NCI-H446 (cell line): ENCODE measurements around the gene SMIM38.
"Not testable (repeated sequence)": the region's sequence is repeated elsewhere in the genome, so short reads cannot be mapped to it uniquely, and the experiment has no call there.

Source experiments
- DNase-seq, 2 experiments: peaks; one replicate each; lab custom pipeline; 2025; lab: John Stamatoyannopoulos, UW

Gene SMIM38

DNA sequence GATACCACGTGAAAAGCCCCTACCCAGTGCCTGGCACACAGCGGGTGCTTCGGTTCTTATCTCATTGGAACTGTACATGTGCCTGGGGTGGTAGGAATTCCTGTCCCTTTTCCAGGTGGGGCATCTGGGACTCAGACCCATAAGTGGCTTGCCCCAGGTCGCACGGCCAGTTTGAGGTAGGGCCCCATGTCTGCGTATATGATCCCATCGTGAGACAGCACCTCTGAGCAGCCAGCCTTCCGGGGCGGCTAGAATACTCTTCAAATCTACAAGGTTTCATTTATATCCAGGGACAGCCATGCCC, 33.5 kb upstream of the SMIM38 start:
- DNase-seq, result no peak

DNA sequence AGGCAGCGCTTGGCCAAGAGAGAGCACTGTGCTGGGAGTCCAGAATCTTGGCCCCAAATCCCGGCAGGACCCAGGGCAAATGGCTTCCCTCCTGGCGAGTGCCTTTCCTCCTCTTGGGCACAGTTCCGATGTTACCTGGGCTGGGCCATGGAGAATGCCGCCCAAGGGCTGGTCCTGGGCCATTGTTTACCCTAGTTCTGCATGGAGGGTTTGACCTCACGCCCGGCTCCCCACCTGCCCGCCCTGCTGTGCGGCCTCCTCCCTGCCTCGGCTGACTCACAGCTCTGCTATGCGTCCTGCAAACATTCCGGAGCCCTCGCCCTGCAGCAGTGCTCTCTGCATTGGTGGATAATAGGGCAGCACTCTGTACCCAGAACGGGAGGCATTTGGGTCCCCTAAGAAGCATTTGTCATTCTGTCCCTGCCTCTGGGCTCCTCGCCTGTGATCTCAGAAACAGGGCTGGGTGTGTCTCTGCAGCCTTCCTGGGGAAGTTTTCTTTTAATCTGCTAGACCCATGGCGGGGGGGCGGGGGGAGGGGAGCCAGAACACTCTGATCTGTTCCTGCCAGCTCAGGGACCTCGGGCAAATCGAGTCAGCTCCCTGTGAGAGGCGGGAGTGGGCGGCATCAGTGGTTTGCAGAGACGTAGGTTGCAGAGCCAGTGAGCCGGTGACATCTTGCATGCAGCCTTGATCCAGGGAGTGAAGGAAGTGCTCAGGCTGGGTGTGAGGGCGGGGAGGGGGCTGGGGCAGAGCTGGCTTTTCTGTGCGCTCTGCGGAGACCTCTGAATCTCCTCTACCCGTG, 32.9 kb upstream of the SMIM38 start:
- no peak for DNase-seq

DNA sequence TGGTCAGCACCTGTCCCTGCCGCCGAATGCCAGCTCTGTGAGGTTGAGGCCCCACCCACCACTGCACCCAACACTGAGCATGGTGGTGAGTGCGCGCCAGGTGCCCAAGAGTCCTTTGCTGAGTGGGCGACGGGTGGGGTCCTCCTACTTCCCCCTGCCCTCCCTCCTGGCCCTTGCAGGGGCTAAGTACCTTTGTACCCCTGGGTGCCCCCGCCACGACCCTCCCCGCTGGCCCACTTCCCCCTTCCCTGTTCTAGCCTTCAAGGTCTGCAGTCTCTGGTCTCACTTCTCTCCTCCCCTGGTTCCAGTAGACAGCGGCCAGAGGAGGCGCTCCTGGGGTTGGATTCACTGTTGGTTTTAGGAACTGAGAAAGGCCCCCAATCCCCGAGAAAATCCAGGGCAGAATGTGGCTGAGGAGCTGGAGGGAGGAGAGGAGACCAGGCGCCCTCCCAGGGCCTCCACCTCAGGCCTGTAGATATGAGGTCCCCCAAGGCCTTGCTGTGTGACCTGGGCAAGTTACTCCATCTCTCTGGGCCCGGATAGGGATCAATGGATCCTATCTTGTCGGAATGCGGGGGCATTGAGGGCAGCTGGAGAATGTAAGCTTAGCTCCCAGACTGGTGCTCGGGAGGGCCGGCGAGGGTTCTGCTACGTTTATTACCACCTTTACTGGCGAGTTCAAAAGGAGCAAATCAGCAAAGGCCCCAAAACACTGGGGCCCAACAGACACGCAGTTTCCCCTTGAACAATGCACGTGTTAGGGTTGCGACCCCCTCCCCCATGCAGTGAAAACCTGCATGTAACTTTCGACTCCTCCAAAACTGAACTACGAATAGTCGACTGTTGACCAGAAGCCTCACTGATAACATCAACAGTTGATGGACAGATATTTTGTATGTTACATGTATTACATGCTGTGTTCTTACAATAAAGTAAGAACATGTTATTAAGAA, 31.9 kb upstream of the SMIM38 start:
- no peak for DNase-seq

DNA sequence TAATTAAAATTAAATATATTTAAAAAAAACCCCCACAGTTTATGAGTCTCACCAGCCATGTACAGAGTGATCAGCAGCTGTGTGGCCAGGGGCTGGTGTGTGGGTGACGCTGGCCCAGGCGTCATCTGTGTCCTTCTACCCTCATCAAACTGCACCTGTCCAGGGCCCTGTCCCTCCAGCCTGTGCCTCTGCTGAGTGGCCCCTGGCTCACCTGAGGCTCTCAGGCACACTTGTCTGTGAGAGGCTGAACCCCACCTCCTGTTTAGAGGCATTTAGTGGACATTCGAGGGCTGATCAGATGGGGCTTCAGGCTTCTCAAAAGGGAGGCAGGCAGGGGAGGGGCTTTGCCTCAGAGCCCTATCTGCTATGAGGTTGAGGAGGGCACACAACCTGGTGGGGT, 29.9 kb upstream of the SMIM38 start:
- no peak for DNase-seq

DNA sequence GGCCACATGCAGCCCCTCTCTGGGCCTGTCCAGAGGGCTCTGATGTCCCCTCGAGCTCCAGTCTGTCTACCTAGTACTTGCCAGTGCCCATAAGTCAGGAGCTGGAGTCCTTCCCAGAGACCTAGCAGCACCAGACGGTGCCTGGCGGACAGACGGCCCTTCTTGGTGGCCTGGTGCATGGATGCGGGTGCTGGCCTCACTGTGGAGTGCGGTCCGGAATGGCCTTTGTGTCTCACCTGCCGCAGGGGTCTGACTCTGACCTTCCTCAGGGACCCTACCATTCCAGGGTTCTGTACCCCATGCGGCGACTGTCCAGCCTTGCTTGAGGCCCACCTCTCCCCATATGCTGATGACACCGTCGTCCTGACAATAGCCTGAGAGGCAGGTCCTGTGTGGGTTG, 29.4 kb upstream of the SMIM38 start:
- DNase-seq, result no peak

DNA sequence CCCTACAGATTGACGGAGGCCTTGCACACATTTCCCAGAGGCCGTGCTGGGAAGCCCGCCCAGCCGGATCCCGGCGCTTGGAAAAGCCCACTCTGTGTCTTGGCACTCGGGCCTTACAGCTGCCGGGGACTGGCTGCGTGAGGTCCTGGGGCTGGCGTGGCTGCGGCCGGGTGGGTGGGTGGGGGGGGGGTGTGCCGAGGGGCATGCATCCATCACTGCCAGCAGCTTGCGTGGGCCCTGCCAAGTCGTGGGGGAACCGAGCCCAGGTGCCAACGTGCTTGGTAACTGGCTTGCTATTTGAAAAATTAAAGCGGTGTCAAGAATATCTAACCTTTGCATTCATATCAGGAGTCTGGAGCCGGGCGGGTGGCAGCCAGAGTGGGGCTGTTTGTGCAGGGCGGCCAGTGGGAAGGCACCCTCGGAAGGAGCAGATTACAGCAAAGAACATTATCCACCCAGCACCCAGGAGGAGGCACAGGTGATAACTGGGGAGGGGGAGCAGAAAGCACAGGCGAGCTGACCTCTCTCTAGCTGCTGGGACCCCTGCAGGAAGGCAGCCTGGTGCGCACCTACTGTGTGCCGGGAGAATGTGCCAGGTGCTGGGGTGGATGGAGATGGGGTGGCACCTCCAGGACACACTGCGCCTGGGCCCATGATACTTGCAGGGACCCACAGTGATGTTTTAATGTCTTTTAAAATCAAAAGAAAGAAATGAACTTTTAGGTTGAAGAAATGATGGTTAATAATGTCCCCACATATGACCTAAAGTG, 28.5 kb upstream of the SMIM38 start:
- peak in 1 of 2 experiments; percentile 14 for DNase-seq

DNA sequence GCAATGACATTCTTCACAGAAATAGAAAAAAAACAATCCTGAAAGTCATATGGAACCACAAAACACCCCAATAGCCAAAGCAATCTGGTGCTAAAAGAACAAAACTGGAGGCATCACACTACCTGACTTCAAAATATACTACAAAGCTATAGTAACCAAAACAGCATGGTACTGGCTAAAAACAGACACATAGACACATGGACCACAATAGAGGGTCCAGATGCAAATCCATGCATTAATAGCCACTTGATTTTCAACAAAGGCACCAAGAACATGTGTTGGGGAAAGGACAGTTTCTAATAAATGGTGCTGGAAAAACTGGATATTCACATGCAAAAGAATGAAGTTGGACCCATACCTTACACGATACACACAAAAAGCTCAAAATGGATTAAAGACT, 27.9 kb upstream of the SMIM38 start:
- no peak for DNase-seq

DNA sequence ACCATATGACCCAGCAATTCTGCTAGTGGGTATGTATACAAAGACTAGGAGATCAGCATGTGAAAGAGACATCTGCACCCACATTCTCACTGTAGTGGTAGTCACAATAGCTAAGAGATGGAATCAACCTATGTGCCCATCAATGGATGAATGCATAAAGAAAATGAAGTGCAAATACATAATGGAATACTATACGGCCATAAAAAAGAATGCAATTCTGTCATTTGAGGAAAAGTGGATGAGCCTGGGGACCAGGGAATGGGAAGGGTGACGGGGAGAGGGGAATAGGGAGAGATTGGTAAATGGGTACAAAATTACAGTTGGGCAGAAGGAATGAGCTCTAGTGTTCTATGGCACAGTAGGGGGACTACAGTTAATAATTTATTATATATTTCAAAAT, 26.7 kb upstream of the SMIM38 start:
- DNase-seq, result no peak

DNA sequence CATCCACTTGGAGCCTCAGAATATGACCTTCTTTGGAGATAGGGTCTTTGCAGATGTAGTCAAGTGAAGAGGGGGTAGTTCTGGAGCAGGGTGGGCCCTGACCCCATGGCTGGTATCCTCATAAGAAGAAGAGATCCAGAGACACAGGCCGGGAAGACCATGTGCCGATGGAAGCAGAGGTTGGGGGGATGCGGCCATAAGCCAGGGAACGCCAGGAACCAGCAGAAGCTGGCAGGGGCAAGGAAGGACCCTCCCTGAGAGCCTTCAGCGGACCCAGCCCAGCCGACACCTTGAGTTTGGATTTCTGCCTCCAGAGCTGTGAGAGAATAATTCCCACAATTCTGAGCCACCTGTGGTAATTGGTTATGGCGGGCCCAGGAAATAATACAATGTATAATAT, 26.1 kb upstream of the SMIM38 start:
- DNase-seq, result no peak

DNA sequence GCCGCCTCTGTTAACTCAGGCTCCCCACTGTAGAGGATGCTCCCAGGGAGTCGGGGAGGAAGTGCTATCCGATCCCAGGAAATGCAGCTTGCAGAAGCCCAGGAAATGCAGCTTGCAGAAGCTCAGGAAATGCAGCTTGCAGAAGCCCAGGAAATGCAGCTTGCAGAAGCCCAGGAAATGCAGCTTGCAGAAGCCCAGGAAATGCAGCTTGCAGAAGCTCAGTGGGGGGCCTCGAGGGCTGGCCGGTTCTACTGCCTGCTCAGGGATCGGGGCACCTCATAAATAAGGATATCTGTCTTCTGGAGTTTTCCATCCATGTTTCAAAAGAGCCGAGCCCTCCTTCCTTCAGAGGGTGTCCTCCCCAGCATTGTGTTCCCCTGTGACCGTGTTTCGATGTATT, 25.1 kb upstream of the SMIM38 start:
- DNase-seq, result no peak

DNA sequence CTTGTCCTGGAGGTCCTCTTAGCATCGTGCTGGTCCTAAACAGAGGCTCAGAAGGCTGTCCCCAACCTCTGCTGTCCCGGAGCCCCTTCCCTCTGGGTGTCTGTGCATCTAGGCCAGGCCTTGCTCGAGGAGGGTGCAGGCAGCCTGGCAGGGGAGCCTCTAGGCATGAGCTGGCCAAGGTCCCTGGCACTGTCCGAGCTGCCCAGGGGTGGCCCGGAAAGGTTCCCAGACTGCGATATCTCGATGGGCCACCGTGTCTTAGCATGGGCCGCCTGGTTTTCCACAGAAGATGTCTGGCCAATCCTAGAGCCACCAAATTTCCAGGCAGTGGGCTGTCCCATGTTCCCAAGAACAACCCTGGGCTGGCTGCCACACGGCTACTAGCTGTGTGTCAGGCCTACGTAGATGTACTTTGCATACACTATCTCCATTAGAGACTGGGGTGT, 24.6 kb upstream of the SMIM38 start:
- DNase-seq, result no peak

DNA sequence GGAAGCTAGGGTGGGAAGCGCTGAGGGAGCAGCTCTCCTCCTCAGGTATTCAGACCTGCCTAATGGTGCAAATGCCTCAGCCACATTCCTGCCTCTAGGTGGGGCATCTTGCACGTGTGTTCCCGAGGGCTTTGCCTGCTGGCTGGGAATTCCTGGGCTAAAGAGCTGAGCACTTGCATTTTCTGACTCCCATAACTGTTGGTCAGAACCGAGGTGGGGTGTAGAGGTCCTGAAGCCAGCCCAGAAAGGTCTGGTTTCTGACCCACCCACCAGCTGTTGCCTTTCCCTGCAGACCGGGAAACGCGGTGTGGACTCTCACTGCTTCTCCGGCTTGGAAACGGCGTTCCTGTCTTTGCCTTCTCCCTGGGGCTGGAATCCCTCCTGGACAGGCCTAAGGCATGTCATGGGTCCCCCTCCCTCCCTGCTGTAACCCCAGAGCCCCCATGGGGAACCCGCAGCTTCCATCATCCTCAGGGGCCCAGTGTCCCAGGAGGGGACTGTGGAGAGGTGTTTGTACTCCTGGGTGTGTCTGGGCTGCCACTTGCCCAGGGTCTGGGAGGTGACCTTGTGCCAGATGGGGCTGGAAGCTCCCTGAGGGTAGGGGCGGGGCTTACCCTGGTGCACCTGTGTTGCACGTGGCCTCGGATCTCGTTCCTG, 24.0 kb upstream of the SMIM38 start:
- peak in 1 of 2 experiments; percentile 4 for DNase-seq

DNA sequence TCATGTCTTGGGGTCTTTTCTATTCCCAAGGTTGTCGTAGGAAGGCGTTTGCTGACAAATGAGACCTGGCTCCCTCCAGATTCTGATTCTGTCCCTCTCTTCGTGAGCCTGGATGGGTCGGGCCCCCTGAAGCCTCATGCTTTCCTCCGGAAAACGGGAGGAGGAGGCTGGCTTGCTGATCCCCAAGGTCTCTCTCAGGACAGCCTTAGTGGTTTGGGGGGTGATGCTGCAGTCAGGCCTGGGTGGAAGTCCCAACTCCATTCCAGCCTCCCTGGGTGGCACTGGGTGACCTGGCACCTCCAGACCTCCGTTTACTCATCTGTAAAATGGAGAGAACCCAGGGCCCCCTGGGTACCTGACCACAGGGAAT, 23.4 kb upstream of the SMIM38 start:
- no peak for DNase-seq

DNA sequence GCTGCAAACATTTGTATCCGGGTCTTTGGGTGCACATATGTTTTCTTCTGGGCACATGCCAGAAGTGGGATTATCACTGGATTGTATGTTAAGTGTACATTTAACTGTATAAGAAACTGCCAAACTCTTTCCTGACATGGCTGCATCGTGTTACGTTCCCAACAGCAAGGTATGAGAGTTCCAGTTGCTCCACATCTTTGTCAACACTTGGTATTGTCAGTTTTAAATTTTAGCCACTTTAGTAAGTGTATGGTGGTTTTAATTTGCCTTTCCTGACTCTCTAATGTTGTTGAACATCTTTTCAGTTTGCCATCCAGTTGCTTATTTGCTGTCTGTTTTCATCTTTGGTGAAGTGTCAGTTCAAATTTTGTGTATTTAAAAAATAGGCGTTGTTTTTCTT, 22.5 kb upstream of the SMIM38 start:
- DNase-seq, result no peak

DNA sequence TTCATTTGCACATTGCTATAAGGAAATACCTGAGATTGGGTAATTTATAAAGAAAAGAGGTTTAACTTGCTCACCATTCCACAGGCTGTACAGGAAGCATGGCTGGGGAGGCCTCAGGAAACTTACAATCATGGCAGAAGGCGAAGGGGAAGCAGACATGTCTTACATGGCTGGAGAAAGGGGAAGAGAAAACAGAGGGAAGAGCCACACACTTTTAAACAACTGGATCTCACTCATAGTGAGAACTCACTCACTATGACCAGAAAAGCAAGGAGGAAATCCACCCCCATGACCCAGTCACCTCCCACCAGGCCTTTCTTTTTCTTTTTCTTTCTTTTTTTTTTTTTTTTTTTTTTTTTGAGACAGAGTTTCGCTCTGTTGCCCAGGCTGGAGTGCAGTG, 21.6 kb upstream of the SMIM38 start:
- not testable (repeated sequence) for DNase-seq

DNA sequence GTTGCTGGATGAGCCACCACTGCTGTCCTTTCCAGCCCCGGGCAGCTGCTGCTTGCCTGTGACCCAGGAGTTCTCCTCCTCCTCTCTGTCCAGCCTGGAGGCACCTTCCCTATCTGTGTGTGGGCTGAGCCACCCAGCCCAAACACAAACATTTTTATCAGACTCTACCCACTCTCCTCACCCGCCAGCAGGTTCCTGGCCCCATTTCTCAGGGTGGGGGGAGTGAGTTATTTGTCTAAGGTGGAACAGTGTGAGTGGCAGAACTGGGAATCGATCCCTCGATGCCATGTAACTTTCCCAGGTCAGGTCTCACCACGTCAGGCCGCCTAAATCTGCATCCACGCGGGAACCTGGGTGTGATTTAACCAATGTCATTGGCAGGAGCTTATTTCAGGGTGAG, 20.8 kb upstream of the SMIM38 start:
- DNase-seq, result no peak

DNA sequence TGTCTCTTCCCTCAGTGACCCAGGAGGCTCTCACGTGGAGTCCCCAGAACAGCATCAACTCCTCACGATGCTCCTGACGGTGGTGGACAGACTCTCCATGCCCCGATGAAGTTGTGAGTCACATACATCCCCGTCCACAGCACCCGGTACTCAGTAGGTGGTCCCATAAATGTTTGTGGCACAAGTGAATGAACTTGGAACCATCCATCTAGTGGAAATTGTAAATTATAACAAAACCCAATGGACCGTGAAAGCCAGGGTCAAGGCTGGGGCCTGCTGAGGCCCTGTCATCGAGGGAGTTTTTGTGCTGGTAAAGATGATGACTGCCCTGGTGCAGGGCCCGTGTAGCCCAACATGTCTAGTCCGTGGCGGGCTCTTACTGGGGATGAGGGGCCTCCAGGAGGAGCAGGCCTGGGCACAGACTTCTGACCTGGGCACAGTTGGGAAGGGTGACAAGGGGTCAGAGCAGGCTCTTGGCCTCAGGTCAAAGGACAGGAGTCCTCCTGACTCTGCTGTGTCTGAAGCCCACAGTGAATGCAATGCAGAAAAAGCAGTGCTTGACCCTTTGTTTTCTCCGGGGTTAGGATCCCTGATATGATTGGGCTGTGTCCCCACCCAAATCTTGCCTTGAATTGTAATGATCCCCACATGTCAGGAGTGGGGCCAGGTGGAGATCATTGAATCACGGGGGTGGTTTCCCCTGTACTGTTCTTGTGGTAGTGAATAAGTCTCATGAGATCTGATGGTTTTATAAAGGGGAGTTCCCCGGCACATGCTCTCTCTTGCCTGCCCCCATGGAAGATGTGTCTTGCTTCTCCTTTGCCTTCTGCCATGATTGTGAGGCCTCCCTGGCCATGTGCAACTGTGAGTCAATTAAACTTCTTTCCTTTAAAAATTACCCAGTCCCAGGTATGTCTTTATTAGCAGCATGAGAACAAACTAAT, 20.0 kb upstream of the SMIM38 start:
- DNase-seq, result no peak

DNA sequence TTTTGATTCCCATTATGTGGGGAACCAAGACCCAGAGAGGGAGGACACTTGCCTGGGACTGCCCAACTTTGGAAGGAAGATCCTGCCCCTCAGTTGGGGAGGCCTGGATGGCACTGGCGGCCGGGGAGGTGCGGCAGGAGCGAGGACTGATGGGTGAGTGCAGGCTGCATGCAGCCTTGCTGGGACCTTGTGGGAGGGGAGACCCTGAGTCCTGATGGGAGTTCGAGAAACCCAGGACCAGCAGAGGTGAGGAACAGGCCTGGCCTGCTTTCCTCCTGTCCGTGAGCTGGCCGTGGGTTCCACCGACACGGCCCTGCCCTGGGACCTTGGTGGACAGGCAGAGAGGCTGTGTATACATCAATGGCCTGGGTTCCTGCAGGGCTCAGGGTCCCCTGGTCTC, 19.3 kb upstream of the SMIM38 start:
- no peak for DNase-seq

DNA sequence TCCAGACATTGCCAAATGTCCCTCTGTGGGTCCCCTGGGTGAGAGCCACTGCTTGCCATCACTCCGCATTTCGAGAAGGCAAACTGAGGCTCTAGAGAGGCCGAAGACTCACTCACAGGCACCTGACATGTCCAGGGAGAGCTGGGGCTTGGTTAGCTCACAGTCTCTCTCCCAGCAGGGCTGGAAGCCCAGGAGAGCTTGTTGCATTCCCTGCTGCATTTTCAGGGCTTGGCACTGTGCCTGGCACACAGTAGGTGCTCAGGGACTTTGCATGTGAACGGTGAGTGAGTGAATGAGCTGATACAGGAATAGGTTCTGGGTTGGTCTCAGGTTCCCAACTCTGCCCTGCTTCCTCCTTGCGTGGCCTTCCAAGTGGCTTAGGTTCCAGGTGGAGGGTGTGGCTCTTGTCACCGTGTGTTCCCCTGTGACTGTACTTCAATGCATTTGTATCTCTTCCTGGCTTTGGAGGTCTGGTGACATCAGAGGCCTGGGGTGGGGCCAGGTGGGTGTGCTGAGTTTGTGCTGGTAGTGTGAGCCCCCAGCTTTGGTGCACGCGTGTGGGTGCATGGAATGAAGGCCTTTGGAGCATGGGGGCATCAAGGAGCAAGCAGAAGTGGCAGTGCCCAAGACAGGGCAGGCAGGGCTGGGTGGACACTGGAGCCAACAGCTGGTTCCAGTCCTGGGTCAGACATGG, 18.4 kb upstream of the SMIM38 start:
- DNase-seq, result no peak

DNA sequence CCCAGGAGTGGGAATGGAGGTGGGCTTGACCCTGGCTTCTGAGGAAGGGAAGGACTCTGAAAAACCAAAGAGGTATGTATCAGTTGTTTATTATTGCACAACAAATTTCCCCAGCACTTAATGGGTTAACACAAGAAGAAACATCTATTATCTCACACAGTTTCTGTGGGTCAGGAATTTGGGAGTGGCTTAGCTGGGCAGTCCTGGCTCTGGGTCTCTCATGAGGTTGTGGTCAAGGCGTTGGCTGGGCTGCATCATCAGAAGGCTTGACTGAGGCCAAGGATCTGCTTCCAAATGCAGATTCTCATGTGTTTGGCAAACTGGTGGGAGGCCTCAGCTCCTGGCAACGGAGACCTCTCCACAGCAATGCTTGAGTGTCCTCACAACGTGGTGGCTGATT, 17.5 kb upstream of the SMIM38 start:
- no peak for DNase-seq
